Chondrocyte (in vitro differentiated cells): ENCODE results near the gene TAGLN2. TPM values are rescaled to one million over a fixed set of nuclear protein-coding genes. Genes with fewer than 3 reads are reported as not detected.

Experiments used
- DNase-seq: peaks from one replicate; pipeline ENCODE4 v3.0.0; 2021; ENCODE audit warnings: mixed read lengths, low spot score
- H3K27ac Mint-ChIP-seq: one replicate; pipeline ENCODE4 v1.8.0; 2021; ENCODE audit warnings: mild to moderate bottlenecking, moderate library complexity, mixed read lengths; ENCODE audit not compliant: unreplicated experiment
- H3K27me3 Mint-ChIP-seq: 2 replicates; pipeline ENCODE4 v1.8.0; 2021; ENCODE audit warnings: low read depth, mixed read lengths
- H3K36me3 Mint-ChIP-seq: 2 replicates; pipeline ENCODE4 v1.8.0; 2021; ENCODE audit warnings: low read depth, mixed read lengths
- H3K4me1 Mint-ChIP-seq: 2 replicates; pipeline ENCODE4 v1.8.0; 2021; ENCODE audit warnings: low read depth, mild to moderate bottlenecking, mixed read lengths
- H3K4me3 Mint-ChIP-seq: one replicate; pipeline ENCODE4 v1.8.0; 2021; ENCODE audit warnings: mild to moderate bottlenecking, moderate library complexity, mixed read lengths; ENCODE audit not compliant: unreplicated experiment
- H3K9me3 Mint-ChIP-seq: 2 replicates; pipeline ENCODE4 v1.8.0; 2021; ENCODE audit warnings: low read depth, mixed read lengths
- CTCF ChIP-seq: fragments of 200-600 bp; sonication (generic); IDR thresholded peaks from 2 replicates; pipeline ENCODE4 v1.5.0; 2021; ENCODE audit warnings: antibody characterized with exemption, mild to moderate bottlenecking, moderate library complexity
- total RNA-seq: library from RNA; stranded (reverse); gene quantifications from 3 replicates; pipeline ENCODE4 v1.2.1, GENCODE V29; 2021

TAGLN2 gene
- total RNA-seq, 1 donor from 2014 or later, result 392 TPM

- Mint-ChIP-seq H3K36me3 (peaks cover 18% of the 10 kb centered on the region), H3K27me3 (no peaks in the 10 kb centered on the region), H3K9me3 (no peaks in the 10 kb centered on the region), H3K4me3 (peak overlapping the region; percentile 99), H3K4me1 (peaks cover 73% of the 10 kb centered on the region), H3K27ac (peak overlapping the region; percentile 100)
- no peak for TF ChIP-seq CTCF
- DNase-seq, result no peak
Observed at GRCh38 chr1:159922511-159923202, 2.6 kb downstream of the TAGLN2 start.

GRCh38 chr1:159921700-159922504 is 3.4 kb downstream of the TAGLN2 start:
- no peak for TF ChIP-seq CTCF
- no peak for DNase-seq
- Mint-ChIP-seq H3K27ac (peak overlapping the region; percentile 100), H3K4me3 (peak overlapping the region; percentile 99), H3K27me3 (no peaks in the 10 kb centered on the region), H3K4me1 (peaks cover 81% of the 10 kb centered on the region), H3K36me3 (peaks cover 20% of the 10 kb centered on the region), H3K9me3 (no peaks in the 10 kb centered on the region)

GRCh38 chr1:159921251-159921650 is 4.1 kb downstream of the TAGLN2 start:
- no peaks in the 10 kb centered on the region for H3K27me3 Mint-ChIP-seq
- H3K9me3 Mint-ChIP-seq, result no peaks in the 10 kb centered on the region
- peaks cover 20% of the 10 kb centered on the region for H3K36me3 Mint-ChIP-seq
- peak overlapping the region; percentile 5 for H3K4me3 Mint-ChIP-seq
- no peak overlapping the region for H3K27ac Mint-ChIP-seq
- H3K4me1 Mint-ChIP-seq, result peaks cover 86% of the 10 kb centered on the region
- no peak for DNase-seq
- TF ChIP-seq CTCF, result no peak

GRCh38 chr1:159920651-159921050 is 4.7 kb downstream of the TAGLN2 start:
- Mint-ChIP-seq H3K4me1 (peaks cover 86% of the 10 kb centered on the region), H3K36me3 (peaks cover 20% of the 10 kb centered on the region), H3K27ac (peak overlapping the region; percentile 32), H3K4me3 (no peak overlapping the region), H3K9me3 (no peaks in the 10 kb centered on the region), H3K27me3 (no peaks in the 10 kb centered on the region)
- no peak for TF ChIP-seq CTCF
- no peak for DNase-seq

GRCh38 chr1:159920202-159920601 is 5.1 kb downstream of the TAGLN2 start:
- no peak overlapping the region for H3K4me3 Mint-ChIP-seq
- H3K9me3 Mint-ChIP-seq, result no peaks in the 10 kb centered on the region
- H3K27me3 Mint-ChIP-seq, result no peaks in the 10 kb centered on the region
- DNase-seq, result no peak
- peaks cover 20% of the 10 kb centered on the region for H3K36me3 Mint-ChIP-seq
- H3K27ac Mint-ChIP-seq, result peak overlapping the region; percentile 32
- peaks cover 85% of the 10 kb centered on the region for H3K4me1 Mint-ChIP-seq
- no peak for TF ChIP-seq CTCF
